Stimulated activated CD4-positive, alpha-beta T cell treated with anti-CD3 and anti-CD28 coated beads, Interleukin-15, amount 100 ng/mL, for 24 hours (primary cell): ENCODE measurements around the gene SCO1.
A peak's percentile ranks its signal among the peaks of the same experiment; 100 is the strongest.
"Not testable (repeated sequence)": the region's sequence is repeated elsewhere in the genome, so short reads cannot be mapped to it uniquely, and the experiment has no call there.

Experiments
- DNase-seq: peaks from one replicate; pipeline ENCODE4 v3.0.0-alpha.2; 2020

The SCO1 gene

DNA sequence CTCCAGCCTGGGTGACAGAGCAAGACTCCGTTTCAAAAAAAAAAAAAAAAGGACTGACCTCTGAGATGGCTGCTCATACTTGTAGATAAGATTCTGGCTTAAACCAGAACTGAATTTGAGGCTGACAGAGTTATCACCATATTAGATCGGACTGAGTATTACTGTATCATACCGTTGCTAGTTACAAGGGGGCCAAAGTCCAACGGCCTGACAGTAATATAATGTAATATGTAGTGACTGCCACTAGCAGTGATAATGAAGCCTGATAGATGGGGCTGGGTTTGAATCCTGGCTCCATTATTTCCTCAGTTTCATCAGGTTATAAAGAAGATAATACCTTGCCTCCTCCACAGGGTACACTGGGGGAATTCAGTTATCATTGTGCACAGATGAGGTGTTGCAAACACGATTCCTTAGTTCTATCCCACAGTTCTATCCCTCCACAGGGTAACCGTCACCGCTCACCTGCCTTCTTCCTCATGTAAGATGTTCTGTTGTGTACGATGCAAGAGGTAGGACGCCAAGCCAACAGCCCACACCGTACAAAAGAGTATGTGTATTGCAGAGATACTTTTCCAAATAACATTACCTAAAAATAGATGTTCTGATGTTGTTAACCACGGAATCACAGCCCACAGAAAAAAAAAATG lies 27.3 kb upstream of the SCO1 start:
- DNase-seq: no peak

DNA sequence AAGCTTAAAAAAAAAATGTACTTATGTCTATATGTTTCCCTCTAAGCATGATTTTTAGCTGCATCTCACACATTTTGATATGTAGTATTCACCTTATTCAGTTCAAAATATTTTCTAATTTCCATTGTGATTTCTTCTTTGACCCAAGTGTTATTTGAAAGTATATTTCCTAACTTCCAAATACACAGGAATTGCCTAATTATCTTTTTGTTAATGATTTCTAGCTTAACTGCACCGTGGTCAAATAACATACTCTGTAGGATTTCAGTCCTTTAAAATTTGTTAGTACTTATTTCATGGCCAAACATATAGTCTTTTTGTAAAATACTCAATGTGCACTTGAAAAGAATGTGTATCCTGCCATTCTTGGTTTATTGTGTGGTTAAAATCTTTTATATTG lies 21.2 kb upstream of the SCO1 start:
- no peak for DNase-seq

DNA sequence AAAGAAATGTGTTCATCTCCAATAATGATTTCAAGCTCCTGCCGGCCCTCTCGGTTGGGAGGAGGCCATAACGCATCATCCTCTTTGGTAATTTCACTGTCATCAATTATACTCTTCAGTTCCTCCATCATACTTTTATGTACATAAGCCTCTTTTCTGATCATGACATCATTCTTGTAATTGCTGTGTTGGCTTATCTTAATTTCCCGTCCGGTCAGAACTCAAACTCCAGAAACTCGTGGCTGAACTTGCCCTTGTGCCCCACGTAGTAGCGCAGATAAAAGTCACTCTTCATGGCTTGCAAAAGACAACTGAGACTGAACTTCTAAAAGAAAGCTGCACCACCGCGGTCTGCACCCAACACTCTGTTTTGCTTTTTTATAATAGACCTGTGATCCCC lies 18.9 kb upstream of the SCO1 start:
- no peak for DNase-seq

- no peak for DNase-seq
Measured at GRCh38 chr17:10713318-10713717, 16.0 kb upstream of the SCO1 start.

DNA sequence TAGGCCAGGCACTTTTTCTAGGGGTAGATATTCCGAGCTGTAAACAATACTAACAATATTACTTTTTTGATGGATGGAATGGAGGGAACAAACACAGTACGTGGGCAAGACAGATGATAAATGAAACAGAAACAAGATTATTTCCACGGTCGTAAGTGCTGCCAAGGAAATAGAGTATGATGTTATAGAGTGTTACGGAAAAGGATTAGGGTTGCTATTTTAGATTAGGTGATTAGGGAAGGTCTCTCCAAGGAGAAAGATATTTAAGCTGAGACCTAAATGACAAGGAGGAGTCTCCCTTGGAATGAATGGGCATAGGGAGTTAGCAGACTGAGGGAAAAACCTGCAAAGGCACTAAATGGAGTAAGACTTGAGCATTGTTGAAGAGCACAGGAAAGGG lies 8.4 kb upstream of the SCO1 start:
- no peak for DNase-seq

- DNase-seq: no peak
Measured at GRCh38 chr17:10702574-10702973, 5.2 kb upstream of the SCO1 start.

DNA sequence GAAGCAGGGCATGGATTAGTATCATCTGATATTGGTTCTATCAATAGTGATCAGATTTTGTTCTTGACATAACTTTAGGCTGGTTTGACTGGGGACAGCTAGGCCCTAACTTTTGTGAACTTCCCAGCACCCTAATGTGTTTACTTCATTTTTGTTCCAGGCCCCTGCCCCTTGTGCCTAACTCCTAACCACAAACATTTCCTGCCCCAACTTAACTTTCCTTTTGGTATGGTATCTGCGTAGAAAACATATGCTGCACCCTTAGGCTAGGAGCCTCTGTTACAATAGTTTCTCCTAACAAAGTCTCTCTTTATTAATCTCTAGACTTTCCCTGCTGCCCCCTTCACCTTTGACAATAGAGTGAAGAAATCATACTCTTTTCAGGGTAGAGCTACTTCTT lies 2.5 kb upstream of the SCO1 start:
- DNase-seq: no peak

DNA sequence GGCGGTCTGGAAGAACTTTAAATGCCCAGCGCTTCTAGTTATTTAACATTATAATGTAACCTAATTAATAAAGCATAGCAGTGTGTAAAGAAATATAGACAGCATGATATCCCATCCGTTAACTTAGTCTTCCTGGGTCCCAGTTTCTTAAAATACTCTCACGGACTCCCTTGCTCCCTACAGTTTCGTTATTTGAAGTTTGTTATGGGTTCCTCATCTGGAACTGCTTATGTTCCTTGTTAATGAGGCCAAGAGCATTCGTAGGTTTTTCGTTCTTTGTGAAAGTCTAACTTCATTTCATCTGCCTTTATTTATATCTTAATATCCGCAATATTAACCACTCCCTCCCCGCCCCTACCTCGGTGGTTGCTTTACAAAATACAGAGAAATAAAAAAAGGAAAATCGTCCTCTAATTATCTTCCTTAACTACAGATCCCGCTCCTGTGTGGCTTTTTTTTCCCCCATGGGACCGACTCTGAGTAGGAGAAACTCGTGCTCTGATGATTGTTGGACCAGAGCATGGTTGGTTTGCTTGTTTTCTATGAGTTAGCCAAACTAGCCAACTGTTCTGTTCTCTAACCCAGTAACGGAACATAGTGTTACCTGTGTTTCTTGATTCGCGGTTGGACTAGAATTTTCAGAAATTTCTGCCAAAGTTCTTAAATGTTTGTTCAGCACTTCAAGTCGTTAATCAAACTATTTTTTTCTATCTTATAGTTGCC lies 924 bp upstream of the SCO1 start:
- no peak for DNase-seq

DNA sequence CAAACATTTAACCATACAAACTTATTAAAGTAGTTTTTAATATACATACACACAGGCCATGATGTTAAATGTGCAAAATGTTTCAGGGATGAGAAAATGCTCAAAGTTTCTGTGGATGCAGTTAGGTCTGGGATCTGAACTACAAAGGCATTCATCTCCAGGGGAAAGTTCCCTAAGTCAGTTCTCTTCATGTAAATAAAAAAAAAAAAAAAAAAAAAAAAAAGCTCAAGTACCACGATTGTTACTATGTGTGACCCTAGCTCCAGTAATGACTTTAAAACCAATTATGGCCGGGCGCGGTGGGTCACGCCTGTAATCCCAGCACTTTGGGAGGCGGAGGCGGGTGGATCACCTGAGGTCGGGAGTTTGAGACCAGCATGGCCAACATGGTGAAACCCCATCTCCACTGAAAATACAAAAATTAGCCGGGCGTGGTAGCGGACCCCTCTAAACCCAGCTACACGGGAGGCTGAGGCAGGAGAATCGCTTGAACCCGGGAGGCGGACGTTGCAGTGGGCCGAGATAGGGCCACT lies 1.4 kb downstream of the SCO1 start:
- DNase-seq: not testable (repeated sequence)

GRCh38 chr17:10687499-10687898 lies 9.8 kb downstream of the SCO1 start:
- DNase-seq: no peak

- DNase-seq: no peak
Measured at GRCh38 chr17:10683853-10684252, 13.5 kb downstream of the SCO1 start.

DNA sequence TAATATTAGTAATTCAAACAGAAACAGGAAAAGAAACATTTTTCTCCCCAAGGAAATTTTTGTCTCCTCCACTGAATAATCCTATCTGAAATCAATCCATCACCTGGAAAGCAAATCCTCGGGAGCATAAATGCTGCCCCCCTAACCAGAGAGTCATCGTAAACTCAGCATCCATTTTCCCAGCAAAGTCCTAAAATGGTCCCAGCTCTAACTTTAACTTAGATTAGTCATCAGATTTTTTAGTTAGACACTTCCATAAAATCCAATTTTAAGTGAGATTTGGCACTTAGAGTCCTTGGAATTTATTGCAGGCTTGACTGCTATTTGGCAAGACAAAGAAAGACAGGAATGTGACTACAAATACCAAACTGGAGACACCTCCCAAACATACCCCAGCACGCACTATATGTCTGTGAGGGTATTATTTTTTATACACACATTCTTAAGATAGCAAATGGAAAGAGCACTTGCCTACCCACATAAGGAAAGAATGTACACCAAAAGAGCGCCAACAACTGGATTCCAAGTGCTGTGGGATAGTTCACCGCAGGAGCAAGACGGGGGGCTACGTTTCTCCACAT lies 15.4 kb downstream of the SCO1 start:
- DNase-seq: no peak

DNA sequence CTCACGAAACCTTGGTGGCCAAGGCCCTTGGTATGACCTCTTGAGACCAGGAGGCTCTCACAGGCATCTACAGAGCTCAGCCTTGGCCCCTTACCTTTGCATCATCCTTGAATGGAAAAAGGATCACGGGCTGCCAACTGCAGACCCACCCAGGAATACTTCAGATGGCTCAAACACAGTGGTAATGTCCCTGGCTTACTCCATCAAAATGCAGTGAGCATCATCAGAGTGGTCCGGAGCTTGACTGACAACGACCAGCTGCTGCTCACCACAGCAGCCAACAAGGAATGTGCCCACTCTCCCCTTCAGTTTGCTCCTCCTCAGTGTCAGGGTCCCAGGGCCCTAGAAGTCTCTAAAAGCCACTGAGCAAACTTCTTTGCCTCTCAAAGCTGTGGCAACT lies 22.6 kb downstream of the SCO1 start:
- DNase-seq: no peak

DNA sequence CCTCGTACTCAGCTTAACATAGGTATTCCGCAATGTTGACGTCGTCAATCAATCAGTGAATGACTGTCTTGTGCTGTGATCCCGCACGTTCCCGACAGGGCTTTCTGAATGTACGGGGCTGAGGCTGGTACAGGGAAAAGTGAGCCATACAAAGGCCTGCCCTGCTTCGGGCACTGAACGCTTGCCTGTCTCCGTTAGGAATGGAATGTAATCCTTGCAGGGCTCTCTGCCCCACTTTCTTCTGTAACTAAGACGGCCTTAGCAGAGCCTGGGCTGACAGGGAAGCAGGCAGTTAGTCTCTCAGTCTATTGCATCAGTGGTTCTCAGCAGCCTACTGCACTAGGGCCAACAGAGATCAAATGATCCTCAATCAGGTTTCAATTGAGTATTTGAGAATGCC lies 24.0 kb downstream of the SCO1 start:
- DNase-seq: no peak

GRCh38 chr17:10668775-10669174 lies 28.6 kb downstream of the SCO1 start:
- no peak for DNase-seq

- DNase-seq: no peak
Measured at GRCh38 chr17:10666906-10667305, 30.4 kb downstream of the SCO1 start.

DNA sequence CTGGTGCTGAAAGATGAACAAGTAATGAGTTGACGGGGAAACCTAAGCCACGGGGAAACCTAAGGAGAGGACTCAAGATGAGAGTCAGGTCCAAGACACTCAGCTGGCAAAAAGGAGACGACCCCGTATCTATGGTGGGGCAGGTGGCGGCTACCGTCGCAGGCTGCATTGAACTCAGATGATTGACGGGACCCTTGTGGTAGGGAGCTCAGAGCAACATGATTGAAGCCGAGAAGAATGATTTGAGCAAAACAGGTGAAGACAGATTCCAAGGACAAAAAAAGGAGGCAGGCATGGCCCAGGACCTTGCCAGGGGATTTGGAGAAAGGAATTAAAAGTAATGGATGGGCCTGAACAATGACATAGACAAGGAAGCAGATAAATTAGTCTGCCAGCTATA lies 32.8 kb downstream of the SCO1 start:
- DNase-seq: no peak

GRCh38 chr17:10663231-10663630 lies 34.1 kb downstream of the SCO1 start:
- no peak for DNase-seq

DNA sequence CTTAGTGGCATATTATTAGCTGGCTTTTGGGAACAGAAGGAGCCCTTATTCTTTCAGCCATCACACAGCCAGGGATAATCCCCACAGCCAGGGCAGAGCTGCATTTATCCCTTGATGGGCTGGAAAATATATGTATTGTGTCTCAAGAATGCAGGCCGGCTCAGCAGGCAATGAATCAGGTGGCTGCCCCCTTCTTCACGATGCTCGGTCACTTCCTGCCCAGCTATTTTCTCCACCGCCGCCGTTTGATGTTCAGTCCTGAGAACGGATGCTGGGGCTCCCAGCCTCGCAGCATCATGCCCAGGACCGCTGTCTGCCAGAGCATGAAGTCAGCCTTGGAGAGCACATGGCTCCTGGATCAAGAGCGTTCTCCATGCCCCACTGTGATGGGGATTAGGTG lies 35.9 kb downstream of the SCO1 start:
- no peak for DNase-seq

DNA sequence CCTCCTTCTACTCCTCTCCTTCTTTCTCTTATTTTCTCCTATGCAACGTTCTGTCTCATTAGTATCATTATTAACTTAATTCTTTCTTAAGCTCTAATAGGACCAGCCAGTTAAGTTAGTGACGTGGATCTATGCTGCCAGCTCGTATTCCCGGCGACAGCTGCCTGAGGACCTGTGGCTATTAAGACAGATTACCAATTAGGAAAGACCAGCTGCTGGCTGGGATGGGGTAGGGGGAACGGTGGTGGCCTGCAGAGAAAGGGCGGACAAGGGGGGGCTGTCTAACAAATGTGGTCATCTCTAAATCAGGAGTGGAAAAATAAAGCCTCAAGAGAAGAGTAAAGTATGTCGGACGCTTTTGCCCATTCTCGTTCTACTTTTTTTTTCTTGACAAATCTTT lies 39.5 kb downstream of the SCO1 start:
- DNase-seq: no peak

DNA sequence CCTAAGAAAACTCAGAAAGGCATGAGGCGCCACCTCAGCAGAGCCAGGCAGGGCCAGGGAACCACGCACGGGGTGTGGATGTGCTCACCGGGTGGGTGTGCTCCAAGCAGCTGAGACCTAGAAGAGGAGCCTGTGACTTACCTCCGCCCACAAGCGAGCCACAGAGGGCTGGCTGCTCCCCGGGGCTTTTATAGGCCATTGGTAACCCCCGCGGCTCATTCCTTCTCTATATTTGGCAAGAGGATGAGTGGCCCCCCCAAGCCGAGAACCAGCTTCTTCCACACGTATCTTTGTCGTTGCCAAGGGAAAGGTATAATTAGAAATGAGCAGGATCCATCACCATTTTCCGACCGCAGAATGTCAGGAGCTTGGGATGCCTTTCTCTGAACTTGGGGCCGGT lies 40.2 kb downstream of the SCO1 start, which contains the start of gene MYH3:
Gene MYH3, minus strand, starts transcription at position 162 of the 400 bp plus-strand sequence. CDS start 2,245 bp downstream, outside the sequence.
- no peak for DNase-seq

DNA sequence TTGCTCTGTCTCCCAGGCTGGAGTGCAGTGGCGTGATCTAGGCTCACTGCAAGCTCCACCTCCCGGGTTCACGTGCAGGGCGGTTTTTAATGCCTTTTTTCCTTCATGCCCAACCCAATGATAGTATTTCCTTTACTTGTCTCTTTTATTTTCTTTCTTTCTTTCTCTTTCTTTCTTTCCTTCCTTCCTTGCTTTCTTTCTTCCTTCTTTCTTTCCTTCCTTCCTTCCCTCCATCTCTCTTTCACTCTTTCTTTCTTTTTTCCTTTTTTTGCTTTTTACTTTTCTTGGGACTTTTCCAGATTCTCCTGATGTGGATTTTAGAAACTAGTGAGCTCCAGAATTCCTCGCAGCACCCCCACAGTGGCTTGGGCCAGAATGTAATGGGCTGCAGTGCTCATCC lies 43.3 kb downstream of the SCO1 start:
- no peak for DNase-seq

GRCh38 chr17:10652984-10653659 lies 44.2 kb downstream of the SCO1 start:
- peak; percentile 34 for DNase-seq

GRCh38 chr17:10651927-10652326 lies 45.4 kb downstream of the SCO1 start:
- DNase-seq: no peak
